HepG2 (cell line): Measurements from ENCODE around the gene TMA7B.

Source experiments
- EHMT2 ChIP-seq: fragments of 200-600 bp; sonication (generic); IDR thresholded peaks from 2 replicates; pipeline ENCODE4 v1.7.0; 2017; ENCODE audit warnings: antibody characterized with exemption, low read depth, low read length, borderline replicate concordance
- HMG20B ChIP-seq: conservative IDR thresholded peaks from 2 replicates; pipeline ENCODE4 v1.6.1; 2016; ENCODE audit warnings: missing genetic modification reagents, missing compliant biosample characterization
- TP53 ChIP-seq: sonication (generic); formaldehyde crosslinking; conservative IDR thresholded peaks from 2 replicates; pipeline ENCODE4 v1.4.0; 2020; ENCODE audit warnings: missing genetic modification reagents
- ZNF644 ChIP-seq: IDR thresholded peaks from 2 replicates; pipeline ENCODE4 v1.6.1; 2016; ENCODE audit warnings: low read depth

DNA sequence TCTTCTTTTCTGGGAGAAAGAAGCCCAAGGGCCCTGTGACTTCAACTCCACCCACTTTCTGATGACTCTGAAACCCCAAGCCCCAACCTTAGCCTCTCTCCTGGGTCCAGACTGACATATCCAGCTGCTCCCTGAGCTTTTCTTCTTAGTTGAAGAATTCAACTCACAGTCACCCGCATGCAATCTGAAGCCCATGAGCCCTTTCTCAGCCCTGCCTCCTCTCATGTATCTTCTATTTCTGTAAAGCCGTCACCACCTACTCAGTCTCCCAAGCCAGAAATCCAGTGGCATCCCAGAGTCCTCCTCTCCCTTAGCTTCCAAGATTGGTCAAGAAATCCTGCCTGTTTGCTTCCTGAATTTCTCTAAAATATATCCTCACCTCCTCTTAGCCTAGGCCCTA is 7.1 kb upstream of the TMA7B start:
- TF ChIP-seq HMG20B (CRISPR knock-in tag) (no peak), ZNF644 (CRISPR knock-in tag) (no peak), EHMT2 (no peak), TP53 (CRISPR knock-in tag) (no peak)
